Sigmoid colon (tissue), 7 donors: Measurements from ENCODE around the gene ALDH1A1. TPM values are rescaled to one million over a fixed set of nuclear protein-coding genes. Genes with fewer than 3 reads are reported as not detected.

Experiments
- DNase-seq: peaks from one replicate; pipeline ENCODE4 v3.0.0-alpha.2; 2019
- H3K27ac ChIP-seq, 4 donors: fragments of 200-600 bp; sonication (generic); one replicate each; pipeline ENCODE4 v1.5.1; 2016 to 2019; ENCODE audit warnings: mild to moderate bottlenecking in 1 of 4
- H3K27me3 ChIP-seq, 3 donors: fragments of 200-600 bp; sonication (generic); one replicate each; pipeline ENCODE4 v1.5.1; 2019; ENCODE audit warnings: mild to moderate bottlenecking in 1 of 3
- H3K36me3 ChIP-seq, 4 donors: fragments of 200-600 bp; sonication (generic); one replicate each; pipeline ENCODE4 v1.5.1; 2016 to 2019
- H3K4me1 ChIP-seq, 4 donors: fragments of 200-600 bp; sonication (generic); one replicate each; pipeline ENCODE4 v1.5.1; 2017 to 2019
- H3K4me3 ChIP-seq, 4 donors: fragments of 200-600 bp; sonication (generic); one replicate each; pipeline ENCODE4 v1.5.1; 2017 to 2019; ENCODE audit warnings: mild to moderate bottlenecking in 2 of 4, moderate library complexity in 1 of 4
- H3K9me3 ChIP-seq, 4 donors: fragments of 200-600 bp in 3 of 4; sonication (generic) in 3 of 4; one replicate each; pipeline versions ENCODE4 v1.5.1 to v1.6.1; 2013 to 2019
- CTCF ChIP-seq, 4 experiments: fragments of 450-650 bp in 3 of 4; fragments of 200-600 bp in 1 of 4; IDR thresholded peaks; one replicate each; pipeline ENCODE4 v1.5.1; 2016 to 2019; ENCODE audit warnings: antibody characterized with exemption in 4 of 4, mild to moderate bottlenecking in 3 of 4, moderate library complexity in 2 of 4
- EP300 ChIP-seq, 4 donors: sonication (generic); formaldehyde crosslinking; IDR thresholded peaks; one replicate each; pipeline ENCODE4 v1.6.1; 2017; ENCODE audit warnings: antibody characterized with exemption in 4 of 4
- POLR2A ChIP-seq, 2 donors: fragments of 450-650 bp; IDR thresholded peaks; one replicate each; pipeline ENCODE4 v1.6.1; 2016; ENCODE audit warnings: antibody characterized with exemption in 2 of 2, mild to moderate bottlenecking in 2 of 2, moderate library complexity in 2 of 2
- POLR2AphosphoS5 ChIP-seq, 4 donors: sonication (generic); formaldehyde crosslinking; IDR thresholded peaks; one replicate each; pipeline ENCODE4 v1.6.1; 2017; ENCODE audit warnings: antibody characterized with exemption in 4 of 4
- WGBS, 2 donors: extraction: QIAGEN DNeasy Blood & Tissue Kit; methylation state at CpG; one replicate each; pipeline ENCODE4 v1.1.7; 2013; 5-methylcytosine and 5-hydroxymethylcytosine counted together
- intact Hi-C: fragments of 100-400 bp; cut with DNase I; formaldehyde crosslinking; loops from one replicate; pipeline ENCODE4 v1.15.1; 2023
- polyA plus RNA-seq, 3 donors: library from polyadenylated mRNA; stranded (reverse); fragments of 200-250 nt; gene quantifications; one replicate each; pipeline ENCODE4 v1.2.3, GENCODE V29; 2013
- total RNA-seq, 4 donors: library from RNA; depleted of rRNA; stranded (reverse); fragments of >200 nt; gene quantifications; one replicate each; pipeline ENCODE4 v1.1.0, GENCODE V29; 2016
- donor health status: healthy with polysubstance abuse.
- donor health status: Bipolar disorder and iron deficiency.
- donor health status: healthy.

Gene ALDH1A1
- total and polyA plus RNA-seq, 7 donors = 52.6 to 353 (median 241) TPM

- 49 to 90% methylated on average over 2 of the region's 2 CpGs for WGBS, 2 donors
- no peaks in the 10 kb centered on the region for H3K9me3 ChIP-seq
- TF ChIP-seq EP300 (IDR thresholded peaks at IDR 0.05) (no peak), POLR2AphosphoS5 (IDR thresholded peaks at IDR 0.05) (no peak), POLR2A (IDR thresholded peaks at IDR 0.05) (no peak), CTCF (IDR thresholded peaks at IDR 0.05) (no peak)
- no peak overlapping the region for H3K4me3 ChIP-seq
- no peaks in the 10 kb centered on the region for H3K36me3 ChIP-seq
- H3K27me3 ChIP-seq = no peaks in the 10 kb centered on the region
- no peak for DNase-seq
- no peak overlapping the region for H3K27ac ChIP-seq
- intact Hi-C loops = no loop called here
- no peaks in the 10 kb centered on the region for H3K4me1 ChIP-seq
Observed at GRCh38 chr9:72996114-72996513, 43.3 kb upstream of the ALDH1A1 start.

DNA sequence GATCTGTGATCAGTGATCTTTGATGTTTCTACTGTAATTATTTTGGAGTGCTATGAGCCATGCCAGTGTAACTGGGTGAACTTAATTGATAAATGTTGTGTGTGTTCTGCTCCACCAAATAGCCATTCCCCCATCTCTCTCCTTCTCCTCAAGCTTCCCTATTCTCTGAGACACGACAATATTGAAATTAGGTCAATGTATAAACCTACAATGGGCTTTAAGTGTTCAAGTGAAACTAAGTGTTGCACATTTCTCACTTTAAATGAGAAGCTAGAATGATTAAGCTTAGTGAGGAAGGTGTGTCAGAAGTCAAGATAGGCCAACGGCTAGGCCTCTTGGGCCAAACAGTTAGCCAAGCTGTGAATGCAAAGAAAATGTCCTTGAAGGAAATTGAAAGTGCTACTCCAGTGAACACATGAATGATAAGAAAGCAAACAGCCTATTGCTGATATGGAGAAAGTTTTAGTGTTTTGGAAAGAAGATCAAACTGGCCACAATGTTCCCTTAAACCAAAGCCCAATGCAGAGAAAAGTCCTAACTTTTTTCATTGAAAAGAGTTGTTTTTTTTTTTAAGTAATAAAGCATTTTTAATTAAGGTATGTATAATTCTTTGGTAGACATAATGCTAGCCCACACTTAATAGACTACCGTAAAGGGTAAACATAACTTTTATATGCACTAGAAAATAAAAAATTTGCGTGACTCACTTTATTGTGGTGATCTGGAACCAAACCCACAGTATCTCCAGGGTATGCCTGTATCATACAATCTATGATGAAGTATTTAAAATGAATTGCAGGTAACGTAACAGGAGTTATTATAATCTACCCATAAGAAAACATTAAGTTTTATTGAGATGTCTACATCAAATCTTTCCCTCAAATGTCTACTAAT, 42.5 kb upstream of the ALDH1A1 start:
- no peaks in the 10 kb centered on the region for H3K4me1 ChIP-seq
- no peaks in the 10 kb centered on the region for H3K9me3 ChIP-seq
- no peak for TF ChIP-seq POLR2A (IDR thresholded peaks at IDR 0.05)
- TF ChIP-seq EP300 (IDR thresholded peaks at IDR 0.05) = no peak
- no peak for TF ChIP-seq POLR2AphosphoS5 (IDR thresholded peaks at IDR 0.05)
- no peak for TF ChIP-seq CTCF (IDR thresholded peaks at IDR 0.05)
- H3K4me3 ChIP-seq = no peak overlapping the region
- H3K36me3 ChIP-seq = no peaks in the 10 kb centered on the region
- intact Hi-C loops = no loop called here
- DNase-seq = no peak
- no peak overlapping the region for H3K27ac ChIP-seq
- 21 to 63% methylated on average over 5 of the region's 5 CpGs for WGBS, 2 donors
- no peaks in the 10 kb centered on the region for H3K27me3 ChIP-seq

DNA sequence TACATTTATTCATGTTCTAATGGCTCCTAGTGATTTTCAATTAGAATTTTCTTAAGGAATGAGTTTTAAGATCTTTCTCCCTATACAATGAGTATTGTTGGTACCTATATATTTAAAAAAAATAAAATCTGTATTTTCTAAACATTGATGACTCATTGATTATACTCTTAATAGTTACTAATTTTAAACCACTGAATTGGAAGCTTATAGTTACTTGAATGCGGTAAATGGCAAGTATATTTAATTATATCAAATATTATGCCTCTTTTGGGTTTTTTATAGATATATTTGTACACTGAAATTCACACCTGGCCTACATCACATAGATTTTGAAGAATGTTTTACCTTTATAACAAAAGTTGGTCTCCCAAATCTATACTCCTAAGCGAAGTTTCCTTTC, 38.9 kb upstream of the ALDH1A1 start:
- no peak overlapping the region for H3K27ac ChIP-seq
- H3K36me3 ChIP-seq = no peaks in the 10 kb centered on the region
- no peak overlapping the region for H3K4me3 ChIP-seq
- no peak for DNase-seq
- intact Hi-C loops = no loop called here
- H3K9me3 ChIP-seq = no peaks in the 10 kb centered on the region
- no peaks in the 10 kb centered on the region for H3K27me3 ChIP-seq
- TF ChIP-seq EP300 (IDR thresholded peaks at IDR 0.05) = no peak
- TF ChIP-seq POLR2A (IDR thresholded peaks at IDR 0.05) = no peak
- no peak for TF ChIP-seq POLR2AphosphoS5 (IDR thresholded peaks at IDR 0.05)
- TF ChIP-seq CTCF (IDR thresholded peaks at IDR 0.05) = no peak
- H3K4me1 ChIP-seq = no peaks in the 10 kb centered on the region
- WGBS, 2 donors = 97 to 99% methylated on average over 2 of the region's 2 CpGs

GRCh38 chr9:72990397-72991182, 37.7 kb upstream of the ALDH1A1 start:
- Histone ChIP-seq H3K27me3 (no peaks in the 10 kb centered on the region), H3K9me3 (no peaks in the 10 kb centered on the region), H3K36me3 (no peaks in the 10 kb centered on the region), H3K4me1 (peaks cover 0 to 5% (median under 1%) of the 10 kb centered on the region in 4 donors), H3K4me3 (no peak overlapping the region), H3K27ac (no peak overlapping the region)
- WGBS, 2 donors = 93 to 94% methylated on average over 1 of the region's 1 CpG
- TF ChIP-seq EP300 (IDR thresholded peaks at IDR 0.05) (no peak), POLR2A (IDR thresholded peaks at IDR 0.05) (no peak), POLR2AphosphoS5 (IDR thresholded peaks at IDR 0.05) (no peak), CTCF (IDR thresholded peaks at IDR 0.05) (no peak)
- no peak for DNase-seq
- intact Hi-C loops = no loop called here
